PFSK-1 (cell line): Measurements from ENCODE around the gene COL25A1.

Source experiments
- FOXP2 ChIP-seq: optimal IDR thresholded peaks from 2 replicates; pipeline ENCODE3; 2011; ENCODE audit warnings: borderline replicate concordance, control low read depth, inconsistent platforms; ENCODE audit not compliant: insufficient read depth; ENCODE audit errors: extremely low read length, extremely low read depth
- POLR2AphosphoS5 ChIP-seq: IDR thresholded peaks from 2 replicates; pipeline ENCODE4 v1.6.1; 2012; ENCODE audit warnings: low read depth, mild to moderate bottlenecking, control low read depth, low read length, moderate library complexity
- REST ChIP-seq, 2 experiments: IDR thresholded peaks; 2 replicates each; pipeline versions ENCODE4 v1.6.1 to v1.8.0; 2011 to 2012; ENCODE audit warnings: low read depth in 2 of 2, low read length in 2 of 2, control low read depth in 1 of 2, inconsistent platforms in 1 of 2, mild to moderate bottlenecking in 1 of 2, moderate library complexity in 1 of 2; ENCODE audit not compliant: insufficient read depth in 1 of 2
- SIN3A ChIP-seq: IDR thresholded peaks from 2 replicates; pipeline ENCODE4 v1.6.1; 2012; ENCODE audit warnings: mild to moderate bottlenecking, low read length, moderate library complexity, borderline replicate concordance; ENCODE audit not compliant: insufficient read depth
- TAF1 ChIP-seq: IDR thresholded peaks from 2 replicates; pipeline ENCODE4 v1.6.1; 2012; ENCODE audit warnings: low read length, control low read depth, borderline replicate concordance; ENCODE audit not compliant: insufficient read depth

Gene COL25A1

DNA sequence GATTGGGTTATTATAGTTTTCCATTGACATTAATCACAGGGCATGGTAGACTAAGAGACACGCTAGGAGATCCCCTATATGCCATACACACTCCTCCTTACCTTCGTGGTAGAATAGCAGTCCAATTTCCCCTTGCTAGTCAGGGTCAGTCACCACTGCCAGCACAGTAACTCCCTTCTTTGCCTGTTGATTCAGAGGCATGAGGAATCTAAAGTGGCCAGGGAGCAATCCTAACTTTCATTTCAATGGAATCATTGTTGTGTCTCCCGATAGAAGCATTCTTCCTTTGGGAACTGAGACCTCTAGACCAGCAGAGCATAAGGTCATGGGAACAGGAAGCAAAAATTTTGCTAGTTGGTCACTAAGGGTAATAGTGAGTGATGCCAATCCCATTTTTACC lies 51.1 kb downstream of the COL25A1 start:
- TF ChIP-seq POLR2AphosphoS5 (no peak), TAF1 (no peak), REST (IDR thresholded peaks at IDR 0.05; ENCODE audit: insufficient read depth in 1 of 2, low read depth in 2 of 2, low read length in 2 of 2) (no peak), SIN3A (no peak), FOXP2 (no peak)

GRCh38 chr4:109248322-109248900 lies 54.0 kb downstream of the COL25A1 start:
- TF ChIP-seq REST (IDR thresholded peaks at IDR 0.05; ENCODE audit: insufficient read depth in 1 of 2, low read depth in 2 of 2, low read length in 2 of 2) (no peak), FOXP2 (no peak), POLR2AphosphoS5 (no peak), TAF1 (no peak), SIN3A (no peak)

GRCh38 chr4:109243871-109244270 lies 58.6 kb downstream of the COL25A1 start:
- TF ChIP-seq SIN3A = no peak

GRCh38 chr4:109238746-109239145 lies 63.7 kb downstream of the COL25A1 start:
- TF ChIP-seq REST (IDR thresholded peaks at IDR 0.05; ENCODE audit: insufficient read depth in 1 of 2, low read depth in 2 of 2, low read length in 2 of 2) = no peak
- TF ChIP-seq FOXP2 = no peak
- TF ChIP-seq POLR2AphosphoS5 = no peak
- no peak for TF ChIP-seq TAF1
- TF ChIP-seq SIN3A = no peak

DNA sequence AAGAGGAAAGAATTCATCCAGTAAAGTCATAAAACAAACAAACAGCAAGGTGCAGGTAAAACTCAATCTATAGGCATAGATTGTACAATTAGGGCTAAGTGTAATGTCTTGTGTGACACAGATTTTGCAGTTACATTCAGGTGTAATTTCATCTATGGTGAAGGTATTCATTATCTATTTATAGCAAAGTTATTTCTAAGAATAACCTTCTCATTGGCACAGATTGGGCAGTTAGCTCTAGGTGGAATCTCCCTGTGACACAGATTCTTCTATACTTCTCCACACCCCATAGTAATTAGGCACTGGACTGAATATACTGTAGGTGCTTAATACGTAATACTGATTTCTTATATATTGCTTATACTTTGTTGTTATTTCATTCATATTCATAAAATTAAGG lies 66.8 kb downstream of the COL25A1 start:
- TF ChIP-seq TAF1 (no peak), SIN3A (no peak), POLR2AphosphoS5 (no peak), FOXP2 (no peak), REST (IDR thresholded peaks at IDR 0.05; ENCODE audit: insufficient read depth in 1 of 2, low read depth in 2 of 2, low read length in 2 of 2) (no peak)
